ENCODE results near the gene ZFP91.

ZFP91 gene

GRCh38 chr11:58636587-58636986, 57.7 kb downstream of the ZFP91 start:
- DNase-seq, result no peak

- DNase-seq, result no peak
Observed at GRCh38 chr11:58637371-58637770, 58.5 kb downstream of the ZFP91 start.

- DNase-seq, result no peak
Observed at GRCh38 chr11:58639103-58639502, 60.2 kb downstream of the ZFP91 start.

- DNase-seq, result no peak
Observed at GRCh38 chr11:58639669-58640068, 60.8 kb downstream of the ZFP91 start.

GRCh38 chr11:58640386-58641023, 61.6 kb downstream of the ZFP91 start:
- DNase-seq, result no peak

GRCh38 chr11:58641341-58641740, 62.5 kb downstream of the ZFP91 start:
- DNase-seq, result no peak

GRCh38 chr11:58641803-58642581, 63.1 kb downstream of the ZFP91 start:
- DNase-seq, result no peak

GRCh38 chr11:58645854-58646253, 67.0 kb downstream of the ZFP91 start:
- DNase-seq, result no peak

- DNase-seq, result no peak
Observed at GRCh38 chr11:58647141-58647699, 68.4 kb downstream of the ZFP91 start.

GRCh38 chr11:58647866-58648265, 69.0 kb downstream of the ZFP91 start:
- DNase-seq, result no peak

GRCh38 chr11:58649623-58650022, 70.8 kb downstream of the ZFP91 start:
- DNase-seq, result no peak

- DNase-seq, result no peak
Observed at GRCh38 chr11:58650496-58650895, 71.6 kb downstream of the ZFP91 start.

GRCh38 chr11:58652726-58653280, 73.9 kb downstream of the ZFP91 start:
- DNase-seq, result no peak

- peak; percentile 81 for DNase-seq
Observed at GRCh38 chr11:58654079-58654907, 75.4 kb downstream of the ZFP91 start.

- no peak for DNase-seq
Observed at GRCh38 chr11:58654908-58655296, 76.0 kb downstream of the ZFP91 start.

- no peak for DNase-seq
Observed at GRCh38 chr11:58656348-58656747, 77.5 kb downstream of the ZFP91 start.

- no peak for DNase-seq
Observed at GRCh38 chr11:58658623-58659022, 79.8 kb downstream of the ZFP91 start.

- DNase-seq, result no peak
Observed at GRCh38 chr11:58659404-58659803, 80.5 kb downstream of the ZFP91 start.

- DNase-seq, result no peak
Observed at GRCh38 chr11:58659910-58660570, 81.2 kb downstream of the ZFP91 start.
